ENCODE results near the gene SELENOP. TPM values are rescaled to one million over a fixed set of nuclear protein-coding genes. Genes with fewer than 3 reads are reported as not detected.
A peak's percentile ranks its signal among the peaks of the same experiment; 100 is the strongest.

The SELENOP gene
- total and polyA plus RNA-seq, 2 of the 13 experiments (the other 11 are each of a cell fraction or from before 2014, with no cell fraction given), result 1,895 to 2,083 TPM

GRCh38 chr5:42811591-42812446 lies at the start of gene SELENOP (continued):
- TF ChIP-seq ATF2 (CRISPR knock-in tag; IDR thresholded peaks at IDR 0.05) (peak; percentile 89; the same call in 1 of the 2 replicates), ZNF788 (CRISPR knock-in tag; IDR thresholded peaks at IDR 0.05; ENCODE audit: borderline replicate concordance) (peak; percentile 51; the same call in 1 of the 2 replicates), CHD4 (IDR thresholded peaks at IDR 0.05; ENCODE audit: borderline replicate concordance, low read length) (peak; percentile 38; the same call in 1 of the 2 replicates), U2AF2 (IDR thresholded peaks at IDR 0.05; ENCODE audit: low read depth, low read length) (no peak), POLR2G (IDR thresholded peaks at IDR 0.05; ENCODE audit: low read depth, low read length) (peak; percentile 99), CBFB (CRISPR knock-in tag; IDR thresholded peaks at IDR 0.05) (peak; percentile 54; the same call in 1 of the 2 replicates), ZNF773 (CRISPR knock-in tag; IDR thresholded peaks at IDR 0.05; ENCODE audit: borderline replicate concordance) (no peak), SALL1 (CRISPR knock-in tag; IDR thresholded peaks at IDR 0.05) (peak; percentile 83; the same call in 1 of the 2 replicates), JUNB (CRISPR knock-in tag; IDR thresholded peaks at IDR 0.05; ENCODE audit: borderline replicate concordance) (peak; percentile 44; the same call in 1 of the 2 replicates), SIN3B (IDR thresholded peaks at IDR 0.05; ENCODE audit: low read length) (peak; percentile 46; the same call in 1 of the 2 replicates), MED1 (CRISPR knock-in tag; IDR thresholded peaks at IDR 0.05) (peak; percentile 99), ZNF574 (CRISPR knock-in tag; IDR thresholded peaks at IDR 0.05) (peak; percentile 81), ZMAT3 (CRISPR knock-in tag; conservative IDR thresholded peaks at IDR 0.05) (peak; percentile 79; the same call in 1 of the 2 replicates), KLF9 (CRISPR knock-in tag; IDR thresholded peaks at IDR 0.05; ENCODE audit: low read depth) (peak; percentile 59; the same call in 1 of the 2 replicates), MAFK (conservative IDR thresholded peaks at IDR 0.05 in 1 of 2, IDR thresholded peaks at IDR 0.05 in 1 of 2; ENCODE audit: low read length in 2 of 2) (peak; percentile 100), RAD51 (IDR thresholded peaks at IDR 0.05; ENCODE audit: borderline replicate concordance) (no peak), ARID5B (CRISPR knock-in tag; IDR thresholded peaks at IDR 0.05) (peak; percentile 97), ZNF75D (CRISPR knock-in tag; IDR thresholded peaks at IDR 0.05; ENCODE audit: borderline replicate concordance) (no peak), YY1 (IDR thresholded peaks at IDR 0.05; ENCODE audit: insufficient read depth, insufficient replicate concordance, low read depth, low read length) (peak; percentile 23), ZBTB1 (CRISPR knock-in tag; IDR thresholded peaks at IDR 0.05; ENCODE audit: borderline replicate concordance) (0 out of 2 replicates have a peak, but pooled peaks have one; percentile 31), TAF1 (CRISPR knock-in tag; IDR thresholded peaks at IDR 0.05) (peak; percentile 86), SNRNP70 (IDR thresholded peaks at IDR 0.05; ENCODE audit: low read depth, low read length) (peak; percentile 80; the same call in 1 of the 2 replicates)
